Activated naive CD8-positive, alpha-beta T cell treated with anti-CD3 and anti-CD28 coated beads, Interleukin-2, amount 50 U/mL, for 16 hours (primary cell): ENCODE measurements around the gene SCFD2.
"Not testable (repeated sequence)": the region's sequence is repeated elsewhere in the genome, so short reads cannot be mapped to it uniquely, and the experiment has no call there.

Source experiments
- DNase-seq: peaks from one replicate; pipeline ENCODE4 v3.0.0-alpha.2; 2020; ENCODE audit warnings: low read depth, low spot score

The SCFD2 gene

GRCh38 chr4:53055274-53055673 is 310.6 kb downstream of the SCFD2 start:
- no peak for DNase-seq

DNA sequence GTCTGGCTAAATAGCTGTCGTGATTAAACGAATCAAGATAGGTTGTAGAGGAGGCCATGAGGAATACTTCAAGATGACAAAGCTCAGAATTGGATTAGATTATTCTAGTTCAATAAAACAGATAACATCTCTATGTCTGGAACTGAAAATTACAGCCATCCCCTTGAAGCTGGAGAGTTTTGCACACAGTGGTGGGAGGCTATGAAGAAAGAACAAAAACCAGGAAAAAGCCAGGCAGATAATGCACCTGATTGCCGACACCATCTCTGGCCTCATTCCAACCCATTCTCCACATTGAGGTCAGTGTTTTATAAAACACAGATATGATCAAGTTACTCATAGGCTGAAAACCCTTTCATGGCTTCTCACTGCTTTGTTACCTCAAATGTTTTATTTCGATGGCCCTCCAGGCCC is 315.5 kb downstream of the SCFD2 start:
- DNase-seq = no peak

DNA sequence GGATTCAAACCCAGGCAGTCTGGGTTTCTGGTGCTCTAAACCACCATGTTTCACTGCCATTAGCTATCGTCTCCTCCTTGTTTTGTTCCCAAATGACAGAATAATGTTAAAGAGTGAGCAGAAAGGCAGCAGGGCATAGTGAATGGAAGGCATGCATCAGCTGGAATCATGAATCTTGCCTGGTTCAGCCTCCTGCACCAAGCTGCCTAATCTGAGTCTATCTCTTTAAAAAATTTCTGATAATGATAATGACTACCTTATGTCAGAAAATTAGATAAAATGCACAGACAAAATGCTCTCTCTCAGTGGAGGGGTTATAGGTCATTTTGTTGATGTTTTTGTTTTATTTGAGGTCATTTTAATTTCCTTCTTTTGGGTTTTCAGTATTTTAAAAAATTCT is 316.3 kb downstream of the SCFD2 start:
- DNase-seq = no peak

DNA sequence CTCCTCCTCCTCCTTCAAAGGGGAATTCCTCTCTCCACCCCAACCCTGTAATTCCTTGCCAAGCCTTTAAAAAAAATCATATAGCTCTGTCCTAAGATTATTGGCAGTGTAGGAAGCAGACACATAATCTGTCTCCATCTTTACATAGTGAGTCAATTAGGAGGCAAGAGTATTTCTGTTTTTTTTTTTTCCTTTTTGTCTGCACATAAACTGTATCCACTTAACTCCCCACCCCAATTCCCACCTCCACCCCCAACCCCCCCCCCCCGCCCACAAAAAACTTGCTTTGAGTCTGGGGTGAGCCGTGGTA is 321.3 kb downstream of the SCFD2 start:
- DNase-seq = no peak

DNA sequence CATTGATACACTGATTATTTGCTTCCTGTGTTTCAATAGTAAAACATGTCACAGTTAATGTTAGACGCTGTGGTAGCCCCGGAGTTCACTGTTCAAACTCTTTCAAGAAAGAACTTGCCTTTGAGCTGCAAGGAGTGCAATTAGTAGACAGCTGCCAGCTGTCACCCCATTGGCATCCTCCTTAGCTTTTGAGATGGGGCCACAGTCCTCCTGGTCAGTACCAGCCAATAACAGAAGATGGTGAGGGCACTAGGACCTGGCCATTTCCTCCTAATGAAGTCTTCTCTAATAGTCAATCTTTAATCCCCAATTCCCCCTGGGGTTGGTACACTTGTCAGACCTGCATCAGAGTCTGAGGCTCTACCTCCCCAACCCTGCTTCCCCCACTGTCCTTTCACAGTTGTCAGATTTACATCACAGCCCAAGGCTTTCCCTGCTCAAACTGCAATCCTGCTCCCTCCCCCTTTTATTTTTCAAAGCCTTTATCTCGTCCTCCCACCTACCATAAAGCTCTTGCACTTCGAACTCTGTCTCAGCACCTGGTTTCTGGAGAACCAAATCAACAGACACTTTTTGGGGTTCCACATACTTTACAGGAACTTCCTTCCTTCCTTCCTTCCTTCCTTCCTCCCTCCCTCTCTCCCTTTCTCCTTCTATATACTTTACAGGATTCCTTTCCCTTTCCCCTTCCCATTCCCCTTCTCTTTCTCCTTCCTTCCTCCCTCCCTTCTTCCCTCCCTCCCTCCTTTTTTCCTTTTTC is 321.8 kb downstream of the SCFD2 start:
- no peak for DNase-seq

- DNase-seq = no peak
Measured at GRCh38 chr4:53043055-53043454, 322.8 kb downstream of the SCFD2 start.

GRCh38 chr4:53040851-53041250 is 325.0 kb downstream of the SCFD2 start:
- DNase-seq = no peak

- DNase-seq = no peak
Measured at GRCh38 chr4:53040459-53040815, 325.4 kb downstream of the SCFD2 start.

- no peak for DNase-seq
Measured at GRCh38 chr4:53039741-53040458, 326.0 kb downstream of the SCFD2 start.

GRCh38 chr4:53037892-53038291 is 328.0 kb downstream of the SCFD2 start:
- DNase-seq = no peak

- not testable (repeated sequence) for DNase-seq
Measured at GRCh38 chr4:53032908-53033307, 333.0 kb downstream of the SCFD2 start.

DNA sequence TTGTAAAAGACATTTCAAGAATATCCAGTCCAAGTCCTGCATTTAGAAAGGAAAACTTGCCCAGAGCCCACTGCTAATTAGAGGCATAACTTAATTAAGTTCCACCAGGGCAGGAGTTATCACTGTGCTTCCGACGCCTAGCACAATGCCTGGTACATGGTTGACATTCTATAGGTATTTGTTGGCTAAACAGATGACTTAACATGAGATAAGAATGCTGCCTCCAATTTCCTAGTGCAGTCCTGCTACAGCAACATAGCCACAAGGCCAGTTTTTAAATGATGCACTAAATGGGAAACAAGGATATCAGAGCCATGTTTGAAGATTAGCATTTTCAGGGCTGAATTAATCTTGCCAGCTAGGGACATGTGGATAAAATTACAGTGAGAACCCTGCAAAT is 339.6 kb downstream of the SCFD2 start:
- no peak for DNase-seq

DNA sequence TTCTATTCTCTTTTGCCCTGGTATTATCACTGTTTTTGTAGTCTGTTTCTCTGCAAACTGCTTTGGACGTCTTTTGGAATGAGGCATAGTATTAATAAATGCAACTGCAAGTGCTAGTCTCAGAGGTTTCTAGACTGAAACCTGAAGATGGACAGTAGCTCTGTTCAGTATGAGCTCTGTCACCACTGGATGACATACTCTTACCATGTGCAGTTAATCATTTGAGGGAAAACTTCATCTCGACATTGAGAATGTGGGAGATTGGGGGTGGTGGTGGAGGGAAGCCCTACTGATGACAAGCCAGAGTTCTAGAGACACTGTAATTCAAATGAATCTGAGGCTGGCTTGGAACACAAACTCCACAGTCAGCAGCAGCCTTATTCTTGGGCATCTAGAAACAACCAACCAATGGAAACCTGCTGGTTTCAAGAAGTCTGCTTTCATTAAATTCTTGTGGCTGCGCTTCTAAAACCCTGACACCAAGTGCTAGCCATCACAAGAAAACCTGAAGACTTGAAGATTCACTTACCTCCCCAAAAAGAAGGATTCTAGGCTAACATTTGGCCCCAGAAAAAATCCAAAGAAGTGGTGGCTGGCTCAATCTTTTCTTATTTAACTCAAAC is 342.1 kb downstream of the SCFD2 start:
- DNase-seq = no peak

DNA sequence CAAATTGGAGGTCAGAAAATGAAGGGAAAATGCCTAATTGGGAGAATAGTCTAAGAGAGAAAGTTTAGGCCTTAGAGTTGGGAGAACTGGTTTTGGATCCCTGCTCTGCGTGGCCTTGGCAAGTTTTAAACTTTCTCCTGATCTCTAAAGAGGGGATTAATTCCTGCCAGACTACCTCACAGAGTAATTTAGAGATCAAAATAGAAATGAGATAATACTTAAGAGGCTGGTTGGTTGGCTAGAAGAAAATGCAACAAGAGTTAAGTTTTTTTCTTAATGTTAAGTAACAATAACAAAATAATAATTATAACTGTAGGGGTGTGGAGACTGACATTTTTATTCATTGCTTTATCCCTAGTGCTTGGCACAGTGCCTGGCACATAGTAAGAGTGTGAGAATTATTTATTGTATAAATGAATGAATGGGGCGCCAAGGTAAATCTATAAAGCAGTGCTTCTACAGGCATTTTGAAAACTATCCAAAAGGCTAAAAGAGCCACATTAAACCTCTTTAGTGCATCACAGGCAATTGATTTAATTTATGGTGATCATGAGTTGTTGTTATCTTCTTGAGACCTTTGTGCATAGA is 343.3 kb downstream of the SCFD2 start:
- DNase-seq = no peak

GRCh38 chr4:53021754-53022512 is 343.9 kb downstream of the SCFD2 start:
- DNase-seq = no peak

DNA sequence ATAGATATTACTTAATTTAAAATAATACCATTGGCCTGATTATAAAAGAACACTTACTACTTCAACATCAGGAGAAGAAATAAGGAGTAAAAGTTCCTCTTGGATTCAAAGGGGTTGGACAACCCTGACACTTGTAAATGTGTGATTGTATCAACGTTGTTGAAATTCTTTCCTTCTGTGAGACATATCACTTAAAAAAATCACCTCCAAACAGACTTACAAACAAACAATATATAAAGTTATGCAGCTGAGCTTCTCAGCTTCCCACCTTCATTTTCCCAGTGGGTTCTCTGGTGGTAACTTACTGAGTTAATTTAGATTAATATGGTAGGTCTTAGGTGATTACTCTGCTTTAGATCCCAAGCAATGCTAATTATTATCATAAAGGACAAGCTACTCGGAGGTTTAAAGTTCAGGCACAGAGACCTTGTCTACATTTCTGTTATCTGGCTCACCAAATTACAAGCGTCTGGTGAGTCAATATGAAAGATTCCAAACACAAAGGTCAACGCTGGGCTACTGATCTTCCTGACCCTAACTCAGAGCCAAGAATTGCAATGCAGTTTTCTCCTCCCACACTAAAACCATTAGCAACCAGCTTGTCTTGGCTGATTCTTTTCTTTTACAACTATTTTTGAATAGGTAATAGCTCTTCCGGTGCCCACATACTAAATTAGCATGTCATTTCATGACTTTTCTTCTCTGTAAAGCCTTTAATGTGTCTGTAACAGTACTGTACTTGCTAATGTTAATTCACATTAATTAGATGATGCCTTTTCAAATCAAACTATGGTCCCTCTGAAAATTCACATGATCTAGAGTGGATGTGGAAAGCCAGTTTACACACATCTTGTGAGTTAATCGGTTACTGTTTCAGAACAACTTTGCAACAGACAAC is 346.1 kb downstream of the SCFD2 start:
- DNase-seq = no peak

GRCh38 chr4:53018471-53018870 is 347.4 kb downstream of the SCFD2 start:
- no peak for DNase-seq

DNA sequence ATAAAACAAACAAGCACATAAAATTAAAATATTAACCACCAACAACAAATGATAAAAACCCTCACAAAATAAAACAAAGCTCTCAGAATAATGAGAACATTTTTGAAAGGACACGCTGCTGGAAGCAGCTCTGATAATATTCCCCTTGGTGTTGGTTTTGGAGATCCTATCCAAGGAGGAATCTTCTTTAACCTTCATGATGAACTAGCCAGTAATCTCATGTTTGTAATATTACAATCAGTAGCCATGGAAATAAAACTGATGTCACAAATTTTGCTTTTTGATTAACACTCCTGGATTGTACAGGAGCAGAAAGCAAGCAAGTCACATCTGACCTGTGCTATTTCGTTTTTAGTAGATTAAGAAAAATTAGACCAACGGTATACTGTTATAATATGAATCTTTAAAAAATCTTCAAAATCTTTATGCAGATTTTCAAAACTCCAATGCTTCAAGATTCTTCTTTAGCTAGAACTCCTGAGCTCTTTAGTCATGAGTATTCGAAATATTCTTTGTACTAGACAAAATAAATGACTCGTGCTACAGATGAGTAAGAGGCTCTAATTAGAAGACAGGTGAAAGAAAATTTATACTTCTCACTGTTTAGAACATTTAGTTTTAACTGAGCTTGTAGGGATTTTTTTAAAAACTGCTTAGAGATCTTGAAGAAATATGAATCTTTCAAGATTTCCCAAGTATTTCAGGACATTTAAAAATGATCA is 349.6 kb downstream of the SCFD2 start:
- DNase-seq = no peak

DNA sequence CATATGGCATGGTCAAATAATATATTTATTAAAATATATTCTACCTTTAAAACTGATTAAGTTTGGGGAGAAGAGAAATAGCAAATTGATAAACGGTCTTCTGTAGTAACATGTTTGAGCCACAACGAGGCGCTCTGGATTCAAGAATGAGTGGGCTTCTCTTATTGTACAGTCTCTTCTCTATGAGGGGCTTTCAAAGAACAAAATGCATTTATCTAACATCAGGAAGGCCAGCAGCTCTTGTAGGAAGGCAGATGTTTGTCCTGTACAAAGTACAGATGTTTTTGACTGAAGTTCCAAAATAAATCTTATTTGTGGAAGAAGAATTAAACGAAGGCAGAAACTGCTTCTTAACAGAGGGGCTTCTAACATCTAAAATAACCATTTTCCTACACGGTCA is 350.2 kb downstream of the SCFD2 start:
- DNase-seq = no peak

GRCh38 chr4:53014881-53015280 is 351.0 kb downstream of the SCFD2 start:
- no peak for DNase-seq
